NCI-H2171 treated with DMSO at 0.1 percent for 48 hours (cell line): ENCODE results near the gene ZNF143.
A peak's percentile ranks its signal among the peaks of the same experiment; 100 is the strongest.
"Not testable (repeated sequence)": the region's sequence is repeated elsewhere in the genome, so short reads cannot be mapped to it uniquely, and the experiment has no call there.

Experiments used
- DNase-seq: peaks from one replicate; lab custom pipeline; 2025; lab: John Stamatoyannopoulos, UW

Gene ZNF143

GRCh38 chr11:9460322-9461062 lies at the start of gene ZNF143:
ZNF143 (plus strand) TSS chr11:9461012; CDS start chr11:9471309, 10,297 bp downstream.
- DNase-seq: peak; percentile 97

GRCh38 chr11:9428706-9429105 lies 32.1 kb upstream of the ZNF143 start:
- DNase-seq: no peak

DNA sequence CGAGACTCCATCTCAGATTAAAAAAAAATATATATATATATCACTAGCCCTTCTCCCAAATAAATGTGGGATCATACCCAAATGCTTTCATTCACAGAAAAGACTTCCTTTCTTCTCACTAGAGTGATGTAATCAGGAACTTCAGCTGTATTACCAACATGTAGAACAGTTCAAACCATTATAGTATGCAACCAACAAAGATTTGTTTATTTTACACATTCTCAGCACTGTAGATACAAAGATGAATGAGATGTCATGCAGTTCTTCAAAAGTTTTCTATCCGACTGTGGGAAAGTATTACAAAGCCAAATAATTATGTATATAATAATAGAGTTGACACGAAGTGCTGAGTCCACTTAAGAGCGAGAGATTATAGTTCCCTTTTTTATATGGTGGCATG lies 22.2 kb upstream of the ZNF143 start:
- no peak for DNase-seq

DNA sequence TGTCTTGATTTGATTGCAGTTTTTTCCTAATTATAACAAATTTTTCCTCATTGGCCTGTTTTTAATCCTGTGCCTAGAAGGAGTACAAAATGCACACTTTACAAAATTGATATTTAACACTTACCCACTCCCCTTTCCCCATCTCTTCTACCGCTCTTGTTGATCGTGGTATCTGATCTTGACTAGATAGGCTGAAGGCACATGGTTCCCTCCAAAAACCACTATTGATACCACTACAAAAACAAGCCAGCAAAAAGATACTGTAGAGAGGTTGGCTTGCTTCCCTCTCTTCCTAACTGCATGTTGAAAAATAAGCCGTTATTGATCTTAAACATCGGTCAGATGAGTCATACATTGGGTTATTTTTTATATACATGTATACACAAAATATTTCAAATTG lies 14.6 kb upstream of the ZNF143 start:
- no peak for DNase-seq

GRCh38 chr11:9448576-9449352 lies 12.0 kb upstream of the ZNF143 start:
- DNase-seq: no peak

GRCh38 chr11:9452023-9452422 lies 8.8 kb upstream of the ZNF143 start:
- not testable (repeated sequence) for DNase-seq

DNA sequence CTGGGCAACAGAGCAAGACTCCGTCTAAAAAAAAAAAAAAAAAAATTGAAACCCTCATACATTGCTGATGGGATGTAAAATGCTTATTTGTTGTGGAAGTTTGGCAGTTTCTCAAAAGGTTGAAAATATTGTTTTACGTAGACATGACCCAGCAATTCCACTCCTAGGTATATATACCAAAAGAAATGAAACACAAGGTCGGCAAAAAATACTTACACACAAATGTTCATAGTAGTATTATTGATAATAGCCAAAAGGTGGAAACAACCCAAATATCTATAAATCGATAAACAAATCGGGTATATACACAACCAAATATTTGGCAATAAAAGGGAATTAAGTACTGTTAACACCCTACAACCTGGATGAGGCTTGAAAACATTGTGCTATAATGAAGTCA lies 5.1 kb upstream of the ZNF143 start:
- no peak for DNase-seq

DNA sequence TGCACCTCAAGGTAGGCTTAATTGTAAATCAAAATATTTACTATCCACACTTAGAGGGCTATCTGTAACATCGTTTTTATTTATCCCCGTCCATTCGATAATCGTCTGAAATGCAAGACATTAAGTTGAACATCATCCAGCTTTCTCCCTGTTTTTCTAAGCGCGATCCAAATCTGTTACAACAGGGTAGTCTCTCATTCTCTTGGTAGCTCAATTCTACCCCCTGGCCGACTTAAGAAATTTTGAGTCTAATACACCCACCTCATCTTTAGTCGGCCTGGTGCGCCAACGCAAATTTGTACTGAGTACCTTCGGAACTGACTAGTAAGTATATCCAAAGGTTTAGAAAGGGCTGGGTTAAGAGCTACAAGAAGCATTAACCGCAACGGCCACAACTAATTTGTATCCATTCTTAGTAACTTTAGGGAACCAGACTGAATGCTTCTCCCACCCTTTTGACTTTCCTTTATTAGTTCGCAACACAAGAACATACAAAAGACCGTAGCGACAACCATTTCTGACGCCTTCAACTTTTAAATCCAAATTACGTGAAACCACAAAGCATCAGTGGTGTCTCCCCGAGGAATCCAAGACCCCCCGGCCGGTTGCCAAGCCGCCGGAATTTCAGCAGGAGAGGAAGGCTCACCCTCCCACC lies 1.0 kb upstream of the ZNF143 start:
- DNase-seq: peak; percentile 53

GRCh38 chr11:9461063-9461759 lies 399 bp downstream of the ZNF143 start:
- peak; percentile 85 for DNase-seq

DNA sequence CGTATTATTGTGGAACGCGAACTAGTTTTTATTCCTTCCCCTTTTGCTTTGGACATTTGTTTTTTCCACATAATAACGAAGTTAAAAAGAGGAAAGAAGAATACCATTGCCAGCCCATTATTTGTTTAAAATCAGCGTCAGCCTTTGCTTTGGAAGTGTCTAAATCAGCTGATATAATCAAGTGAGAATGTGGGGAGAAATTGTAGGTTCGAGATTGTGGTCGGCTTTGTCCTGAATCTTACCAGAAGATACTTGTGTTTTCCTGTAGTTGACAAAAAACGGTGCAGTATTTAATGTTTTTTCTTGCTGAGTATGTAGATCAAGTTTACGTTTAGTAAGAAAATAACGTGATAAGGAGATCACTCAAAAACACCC lies 935 bp downstream of the ZNF143 start:
- DNase-seq: no peak

DNA sequence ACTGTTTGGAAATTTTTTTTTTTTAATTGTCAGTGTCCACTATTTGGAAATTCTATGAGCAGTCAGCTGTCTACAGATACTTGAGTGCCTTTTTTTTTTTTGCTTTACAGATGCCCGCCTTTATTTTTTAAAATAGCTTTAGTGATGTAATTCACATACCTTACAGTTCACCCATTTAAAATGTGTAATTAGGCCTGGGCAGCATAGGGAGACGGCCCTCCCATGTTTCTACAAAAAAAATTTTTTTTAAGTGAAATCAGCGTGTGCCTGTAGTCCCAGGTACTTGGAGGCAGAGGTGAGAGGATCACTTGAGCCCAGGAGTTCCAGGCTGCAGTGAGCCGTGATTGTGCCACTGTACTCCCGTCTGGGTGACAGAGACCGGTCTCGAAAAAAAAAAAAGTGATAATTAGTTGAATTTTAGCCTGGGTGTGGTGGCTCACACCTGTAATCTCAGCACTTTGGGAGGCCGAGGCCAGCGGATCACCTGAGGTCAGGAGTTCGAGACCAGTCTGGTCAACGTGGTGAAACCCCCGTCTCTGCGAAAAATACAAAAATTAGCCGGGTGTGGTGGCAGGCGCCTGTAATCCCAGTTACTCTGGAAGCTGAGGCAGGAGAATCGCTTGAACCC lies 1.5 kb downstream of the ZNF143 start:
- DNase-seq: no peak

DNA sequence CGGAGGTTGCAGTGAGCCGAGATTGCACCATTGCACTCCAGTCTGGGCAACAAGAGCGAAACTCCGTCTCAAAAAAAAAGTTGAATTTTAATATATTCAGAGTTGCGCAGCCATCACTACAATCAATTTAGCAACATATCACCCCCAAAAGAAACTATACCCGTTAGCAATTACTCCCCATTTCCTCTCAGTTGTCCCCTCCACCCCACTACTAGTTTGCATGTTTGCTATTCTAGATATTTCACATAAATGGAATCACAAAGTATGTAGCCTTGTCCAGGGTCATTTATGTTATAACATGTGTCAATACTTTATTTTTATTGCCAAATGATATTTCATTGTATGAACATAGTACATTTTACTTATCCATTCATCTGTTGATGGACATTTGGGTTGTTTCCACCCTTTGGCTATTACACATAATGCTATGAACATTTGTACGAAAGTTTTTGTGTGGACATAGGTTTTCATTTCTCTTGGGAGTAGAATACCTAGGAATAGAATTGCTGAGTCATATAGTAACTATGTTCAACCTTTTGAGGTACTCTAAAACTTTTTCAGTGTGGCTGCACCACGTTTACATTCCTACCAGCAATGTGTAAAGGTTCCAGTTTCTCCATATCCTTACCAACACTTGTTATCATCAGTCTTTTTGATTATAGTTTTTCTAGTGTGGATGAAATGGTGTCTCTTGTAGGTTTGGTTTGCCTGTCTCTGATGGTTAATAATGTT lies 2.2 kb downstream of the ZNF143 start:
- DNase-seq: no peak

DNA sequence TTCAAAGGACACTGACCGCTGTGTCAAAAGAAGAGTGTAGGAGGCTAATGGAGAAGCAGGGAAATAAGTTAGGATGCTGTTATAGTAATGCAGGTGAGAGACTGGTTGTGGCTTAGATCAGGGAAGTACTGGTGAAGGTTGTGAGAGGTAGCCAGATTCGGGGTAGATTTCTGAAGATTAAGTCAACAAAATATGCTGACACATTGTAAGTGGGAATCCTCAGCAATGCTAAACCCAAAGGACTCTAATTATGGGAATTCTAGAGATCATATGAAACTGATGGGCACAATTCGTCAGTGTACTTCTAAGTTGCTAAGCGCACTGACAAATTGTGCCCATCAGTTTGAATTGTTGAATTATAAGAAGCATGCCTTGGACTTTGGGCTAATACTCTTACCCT lies 10.0 kb downstream of the ZNF143 start:
- no peak for DNase-seq

DNA sequence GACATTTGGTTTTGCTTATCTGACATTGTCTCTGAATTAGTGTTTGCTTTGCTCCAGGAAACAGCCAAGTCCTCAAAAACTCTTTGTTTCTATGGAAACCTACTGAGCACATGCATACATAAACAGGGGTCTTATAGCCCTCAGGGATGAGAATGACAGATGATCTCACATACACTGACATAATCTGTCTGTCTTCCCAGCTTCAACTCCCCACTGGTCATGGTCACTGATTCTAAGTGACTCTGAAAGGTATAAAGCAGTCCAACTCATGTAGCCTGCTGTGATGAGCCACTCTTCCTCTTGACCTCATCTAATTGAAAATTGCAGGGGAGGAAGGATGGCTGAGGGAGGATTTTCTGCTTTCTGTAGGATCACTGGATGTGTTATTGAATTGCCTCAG lies 12.6 kb downstream of the ZNF143 start:
- DNase-seq: no peak

- no peak for DNase-seq
Observed at GRCh38 chr11:9479899-9480298, 19.1 kb downstream of the ZNF143 start.

- no peak for DNase-seq
Observed at GRCh38 chr11:9489080-9489765, 28.4 kb downstream of the ZNF143 start.

GRCh38 chr11:9490376-9490775 lies 29.6 kb downstream of the ZNF143 start:
- DNase-seq: no peak

- no peak for DNase-seq
Observed at GRCh38 chr11:9493492-9493891, 32.7 kb downstream of the ZNF143 start.

DNA sequence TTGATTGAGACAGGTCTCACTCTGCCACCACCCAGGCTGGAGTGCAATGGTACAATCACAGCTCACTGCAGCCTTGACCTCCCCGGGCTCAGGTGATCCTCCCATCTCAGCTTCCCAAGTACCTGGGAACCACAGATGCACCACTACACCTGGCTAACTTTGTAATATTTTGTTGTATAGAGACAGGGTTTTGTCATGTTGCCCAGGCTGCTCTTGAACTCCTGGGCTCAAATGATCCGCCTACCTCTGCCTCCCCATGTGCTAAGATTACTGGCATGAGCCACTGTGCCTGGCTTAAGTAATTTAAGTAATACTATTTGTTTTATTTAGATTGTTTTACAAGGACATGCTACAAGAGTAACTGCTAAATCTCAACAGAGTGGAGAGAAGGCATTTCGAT lies 33.5 kb downstream of the ZNF143 start:
- no peak for DNase-seq

GRCh38 chr11:9495803-9496514 lies 35.1 kb downstream of the ZNF143 start:
- DNase-seq: no peak
